Panc1 (cell line): Measurements from ENCODE around the gene CHRDL2. TPM values are rescaled to one million over a fixed set of nuclear protein-coding genes. Genes with fewer than 3 reads are reported as not detected.

Experiments
- ATAC-seq: fragments of 200-7000 bp; cut with Tn5 transposase; 2 replicates; pipeline ENCODE4 v1.9.1; 2020; ENCODE audit warnings: mild to moderate bottlenecking, moderate library complexity
- BruUV-seq: library from RNA; stranded (reverse); fragments of 400-500 nt; replicated peaks from 2 replicates; lab custom pipeline; 2021; lab: Mats Ljungman, UMichigan
- CTCF ChIA-PET: fragments of 300-600 bp; sonication (Branson Sonifier 250); formaldehyde crosslinking; loops from one replicate; lab custom pipeline; 2022; ENCODE audit warnings: antibody characterized with exemption; lab: Charles Lee
- POLR2A ChIA-PET: fragments of 300-600 bp; sonication (Branson Sonifier 250); formaldehyde crosslinking; loops from one replicate; lab custom pipeline; 2022; ENCODE audit warnings: antibody characterized with exemption; lab: Charles Lee
- DNase-seq: peaks from one replicate; pipeline ENCODE4 v3.0.0-alpha.2; 2010; ENCODE audit warnings: low read depth, low spot score
- H3K27ac ChIP-seq: 2 replicates; pipeline ENCODE4 v1.5.1; 2011; ENCODE audit warnings: mild to moderate bottlenecking, low read length, inconsistent platforms
- H3K27me3 ChIP-seq: fragments of 200-500 bp; sonication (Bioruptor generic); 2 replicates; pipeline ENCODE4 v1.6.0; 2014; ENCODE audit warnings: low read length, inconsistent platforms; ENCODE audit not compliant: control insufficient read depth, insufficient read depth
- H3K36me3 ChIP-seq: fragments of 200-500 bp; sonication (Bioruptor generic); 2 replicates; pipeline ENCODE4 v1.5.1; 2014; ENCODE audit warnings: inconsistent platforms, mild to moderate bottlenecking, low read length, moderate library complexity; ENCODE audit not compliant: control insufficient read depth, insufficient read depth
- H3K4me1 ChIP-seq: 2 replicates; pipeline ENCODE4 v1.5.1; 2011; ENCODE audit warnings: inconsistent platforms, mild to moderate bottlenecking, low read length, moderate library complexity; ENCODE audit not compliant: control insufficient read depth, insufficient read depth
- H3K4me3 ChIP-seq, 2 experiments: 2 replicates each; pipeline ENCODE4 v1.5.1; 2011 to 2012; ENCODE audit warnings: low read depth in 2 of 2, low read length in 2 of 2, mild to moderate bottlenecking in 2 of 2, inconsistent platforms in 1 of 2, moderate library complexity in 1 of 2
- H3K9me3 ChIP-seq: fragments of 200-500 bp; sonication (Bioruptor generic); 2 replicates; pipeline ENCODE4 v1.5.1; 2014; ENCODE audit warnings: low read depth, mild to moderate bottlenecking, inconsistent platforms, low read length, moderate library complexity; ENCODE audit not compliant: control insufficient read depth, insufficient read depth
- POLR2AphosphoS5 ChIP-seq: IDR thresholded peaks from 2 replicates; pipeline ENCODE4 v1.6.1; 2012; ENCODE audit warnings: mild to moderate bottlenecking, low read depth, low read length, moderate library complexity
- SIN3A ChIP-seq: IDR thresholded peaks from 2 replicates; pipeline ENCODE4 v1.6.1; 2012; ENCODE audit warnings: low read depth, mild to moderate bottlenecking, low read length, moderate library complexity, borderline replicate concordance; ENCODE audit not compliant: insufficient read depth
- TCF7L2 ChIP-seq: IDR thresholded peaks from 2 replicates; pipeline ENCODE4 v1.6.1; 2011; ENCODE audit warnings: mild to moderate bottlenecking, low read depth, low read length, inconsistent platforms
- in situ Hi-C: cut with HindIII; loops from 2 replicates; pipeline ENCODE4 v1.10.0; 2016; ENCODE audit warnings: low sequenced_read_pairs, low pct_unique_long_range_greater_than_20kb
- intact Hi-C: fragments of 100-400 bp; cut with micrococcal nuclease; formaldehyde crosslinking; loops from one replicate; pipeline ENCODE4 v1.10.0; 2022; ENCODE audit not compliant: unreplicated experiment
- total RNA-seq: library from RNA; stranded (reverse); gene quantifications from one replicate; pipeline ENCODE4 v1.2.1, GENCODE V29; 2021; ENCODE audit not compliant: unreplicated experiment
- TF ChIP-seq, protein P1 (sequence below): fragments of 450-650 bp; IDR thresholded peaks from 2 replicates; pipeline ENCODE4 v1.5.1; 2017; ENCODE audit warnings: mild to moderate bottlenecking
- TF ChIP-seq, protein P2 (sequence below), 2 experiments: IDR thresholded peaks; 2 replicates each; pipeline ENCODE4 v1.6.1; 2011 to 2012; ENCODE audit warnings: low read depth in 2 of 2, control low read depth in 1 of 2, low read length in 1 of 2, mild to moderate bottlenecking in 1 of 2, moderate library complexity in 1 of 2; ENCODE audit not compliant: insufficient read depth in 1 of 2

The CHRDL2 gene
- total RNA-seq, 1 experiment from 2014 or later: 0.15 TPM

DNA sequence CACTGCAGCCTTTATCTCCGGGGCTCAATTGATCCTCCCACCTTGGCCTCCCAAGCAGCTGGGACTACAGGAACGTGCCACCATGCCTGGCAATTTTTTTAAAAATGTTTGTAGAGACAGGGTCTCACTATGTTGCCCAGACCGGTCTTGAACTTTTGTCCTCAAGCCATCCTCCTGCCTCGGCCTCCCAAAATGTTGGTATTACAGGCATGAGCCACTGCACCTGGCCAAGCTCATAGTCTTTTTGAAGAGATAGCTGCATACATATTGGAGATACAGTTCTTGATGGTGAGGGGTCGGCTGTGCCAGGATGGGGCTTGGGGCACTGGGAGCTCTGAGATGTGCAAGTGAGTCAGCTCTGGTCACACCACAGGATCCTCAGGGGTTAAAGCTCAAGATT is 53.2 kb downstream of the CHRDL2 start:
- no TSS peak for BruUV-seq
- Histone ChIP-seq H3K4me1 (no peaks in the 10 kb centered on the region), H3K27ac (no peak overlapping the region), H3K9me3 (no peaks in the 10 kb centered on the region), H3K27me3 (no peaks in the 10 kb centered on the region), H3K36me3 (no peaks in the 10 kb centered on the region), H3K4me3 (no peak overlapping the region)
- TF ChIP-seq, protein P1, sequence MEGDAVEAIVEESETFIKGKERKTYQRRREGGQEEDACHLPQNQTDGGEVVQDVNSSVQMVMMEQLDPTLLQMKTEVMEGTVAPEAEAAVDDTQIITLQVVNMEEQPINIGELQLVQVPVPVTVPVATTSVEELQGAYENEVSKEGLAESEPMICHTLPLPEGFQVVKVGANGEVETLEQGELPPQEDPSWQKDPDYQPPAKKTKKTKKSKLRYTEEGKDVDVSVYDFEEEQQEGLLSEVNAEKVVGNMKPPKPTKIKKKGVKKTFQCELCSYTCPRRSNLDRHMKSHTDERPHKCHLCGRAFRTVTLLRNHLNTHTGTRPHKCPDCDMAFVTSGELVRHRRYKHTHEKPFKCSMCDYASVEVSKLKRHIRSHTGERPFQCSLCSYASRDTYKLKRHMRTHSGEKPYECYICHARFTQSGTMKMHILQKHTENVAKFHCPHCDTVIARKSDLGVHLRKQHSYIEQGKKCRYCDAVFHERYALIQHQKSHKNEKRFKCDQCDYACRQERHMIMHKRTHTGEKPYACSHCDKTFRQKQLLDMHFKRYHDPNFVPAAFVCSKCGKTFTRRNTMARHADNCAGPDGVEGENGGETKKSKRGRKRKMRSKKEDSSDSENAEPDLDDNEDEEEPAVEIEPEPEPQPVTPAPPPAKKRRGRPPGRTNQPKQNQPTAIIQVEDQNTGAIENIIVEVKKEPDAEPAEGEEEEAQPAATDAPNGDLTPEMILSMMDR: no peak
- TF ChIP-seq POLR2AphosphoS5: no peak
- no peak for TF ChIP-seq TCF7L2
- TF ChIP-seq SIN3A: no peak
- no peak for DNase-seq
- intact Hi-C loops (no loop called here), in situ Hi-C loops (no loop called here)
- CTCF ChIA-PET: interaction anchor here (0.9 to 1.3 kb wide), 2 partner anchors 23 to 24 kb away, joined by 3 to 5 read pairs; no protein-coding TSS in a partner anchor
- ATAC-seq: no peak
- POLR2A ChIA-PET: no interaction called here

DNA sequence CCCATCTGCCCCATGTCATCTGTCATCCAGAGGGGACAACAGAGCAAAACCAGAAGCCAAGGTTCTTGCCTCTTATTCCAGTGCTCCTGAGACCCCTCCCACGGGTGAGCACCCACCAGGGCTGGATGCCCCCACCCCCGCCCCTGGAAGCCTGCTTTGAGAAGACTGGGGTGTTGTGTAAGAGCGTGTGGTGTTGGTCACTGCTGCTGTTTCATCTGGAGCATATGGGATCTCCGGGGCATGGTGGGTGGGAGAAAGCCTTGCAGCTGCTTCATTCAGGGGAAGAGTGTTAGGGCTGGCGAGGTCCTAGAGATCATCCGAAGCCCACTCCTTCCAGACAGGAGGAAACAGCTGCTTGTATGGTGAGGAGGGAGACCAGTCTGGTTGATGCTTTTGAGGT is 54.1 kb downstream of the CHRDL2 start:
- in situ Hi-C loops: no loop called here
- H3K27ac ChIP-seq: no peak overlapping the region
- CTCF ChIA-PET: interaction anchor here (0.5 to 1.3 kb wide), 3 partner anchors 24 to 468 kb away, joined by 3 to 5 read pairs (median 3); no protein-coding TSS in a partner anchor

More for the DNA sequence above, 54.1 kb downstream of the CHRDL2 start:
- no peaks in the 10 kb centered on the region for H3K36me3 ChIP-seq
- POLR2A ChIA-PET: no interaction called here
- TF ChIP-seq TCF7L2: no peak
- TF ChIP-seq, protein P1: no peak
- TF ChIP-seq POLR2AphosphoS5: no peak
- no peak for TF ChIP-seq SIN3A
- TF ChIP-seq, protein P2, sequence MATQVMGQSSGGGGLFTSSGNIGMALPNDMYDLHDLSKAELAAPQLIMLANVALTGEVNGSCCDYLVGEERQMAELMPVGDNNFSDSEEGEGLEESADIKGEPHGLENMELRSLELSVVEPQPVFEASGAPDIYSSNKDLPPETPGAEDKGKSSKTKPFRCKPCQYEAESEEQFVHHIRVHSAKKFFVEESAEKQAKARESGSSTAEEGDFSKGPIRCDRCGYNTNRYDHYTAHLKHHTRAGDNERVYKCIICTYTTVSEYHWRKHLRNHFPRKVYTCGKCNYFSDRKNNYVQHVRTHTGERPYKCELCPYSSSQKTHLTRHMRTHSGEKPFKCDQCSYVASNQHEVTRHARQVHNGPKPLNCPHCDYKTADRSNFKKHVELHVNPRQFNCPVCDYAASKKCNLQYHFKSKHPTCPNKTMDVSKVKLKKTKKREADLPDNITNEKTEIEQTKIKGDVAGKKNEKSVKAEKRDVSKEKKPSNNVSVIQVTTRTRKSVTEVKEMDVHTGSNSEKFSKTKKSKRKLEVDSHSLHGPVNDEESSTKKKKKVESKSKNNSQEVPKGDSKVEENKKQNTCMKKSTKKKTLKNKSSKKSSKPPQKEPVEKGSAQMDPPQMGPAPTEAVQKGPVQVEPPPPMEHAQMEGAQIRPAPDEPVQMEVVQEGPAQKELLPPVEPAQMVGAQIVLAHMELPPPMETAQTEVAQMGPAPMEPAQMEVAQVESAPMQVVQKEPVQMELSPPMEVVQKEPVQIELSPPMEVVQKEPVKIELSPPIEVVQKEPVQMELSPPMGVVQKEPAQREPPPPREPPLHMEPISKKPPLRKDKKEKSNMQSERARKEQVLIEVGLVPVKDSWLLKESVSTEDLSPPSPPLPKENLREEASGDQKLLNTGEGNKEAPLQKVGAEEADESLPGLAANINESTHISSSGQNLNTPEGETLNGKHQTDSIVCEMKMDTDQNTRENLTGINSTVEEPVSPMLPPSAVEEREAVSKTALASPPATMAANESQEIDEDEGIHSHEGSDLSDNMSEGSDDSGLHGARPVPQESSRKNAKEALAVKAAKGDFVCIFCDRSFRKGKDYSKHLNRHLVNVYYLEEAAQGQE (IDR thresholded peaks at IDR 0.05; ENCODE audit: insufficient read depth in 1 of 2, low read depth in 2 of 2, low read length in 1 of 2): no peak
- BruUV-seq: no TSS peak
- H3K27me3 ChIP-seq: no peaks in the 10 kb centered on the region
- DNase-seq (no peak), ATAC-seq (no peak)
- H3K4me3 ChIP-seq: no peak overlapping the region
- H3K9me3 ChIP-seq: no peaks in the 10 kb centered on the region
- H3K4me1 ChIP-seq: no peaks in the 10 kb centered on the region
- intact Hi-C loops: no loop called here
